ENCODE results near the gene CADM1.

CADM1 gene

GRCh38 chr11:115398333-115399080, 105.7 kb downstream of the CADM1 start:
- DNase-seq (ENCODE audit: low read depth) = no peak

GRCh38 chr11:115396533-115396932, 107.7 kb downstream of the CADM1 start:
- DNase-seq (ENCODE audit: low read depth) = no peak

GRCh38 chr11:115393950-115394349, 110.3 kb downstream of the CADM1 start:
- DNase-seq (ENCODE audit: low read depth) = no peak

- no peak for DNase-seq (ENCODE audit: low read depth)
Measured at GRCh38 chr11:115391598-115391997, 112.6 kb downstream of the CADM1 start.

GRCh38 chr11:115391160-115391559, 113.1 kb downstream of the CADM1 start:
- no peak for DNase-seq (ENCODE audit: low read depth)

- no peak for DNase-seq (ENCODE audit: low read depth)
Measured at GRCh38 chr11:115390441-115390840, 113.8 kb downstream of the CADM1 start.

- no peak for DNase-seq (ENCODE audit: low read depth)
Measured at GRCh38 chr11:115389790-115390189, 114.4 kb downstream of the CADM1 start.

GRCh38 chr11:115385226-115385625, 119.0 kb downstream of the CADM1 start:
- DNase-seq (ENCODE audit: low read depth) = no peak

- no peak for DNase-seq (ENCODE audit: low read depth)
Measured at GRCh38 chr11:115384236-115384635, 120.0 kb downstream of the CADM1 start.

GRCh38 chr11:115383431-115383830, 120.8 kb downstream of the CADM1 start:
- no peak for DNase-seq (ENCODE audit: low read depth)

GRCh38 chr11:115379528-115379927, 124.7 kb downstream of the CADM1 start:
- no peak for DNase-seq (ENCODE audit: low read depth)

GRCh38 chr11:115378557-115378956, 125.7 kb downstream of the CADM1 start:
- DNase-seq (ENCODE audit: low read depth) = no peak

GRCh38 chr11:115377882-115378296, 126.3 kb downstream of the CADM1 start:
- DNase-seq (ENCODE audit: low read depth) = no peak

GRCh38 chr11:115368616-115369015, 135.6 kb downstream of the CADM1 start:
- no peak for DNase-seq (ENCODE audit: low read depth)

GRCh38 chr11:115366826-115367225, 137.4 kb downstream of the CADM1 start:
- no peak for DNase-seq (ENCODE audit: low read depth)

- no peak for DNase-seq (ENCODE audit: low read depth)
Measured at GRCh38 chr11:115365907-115366306, 138.3 kb downstream of the CADM1 start.

GRCh38 chr11:115364896-115365295, 139.3 kb downstream of the CADM1 start:
- DNase-seq (ENCODE audit: low read depth) = no peak

- DNase-seq (ENCODE audit: low read depth) = no peak
Measured at GRCh38 chr11:115363921-115364320, 140.3 kb downstream of the CADM1 start.

GRCh38 chr11:115363426-115363825, 140.8 kb downstream of the CADM1 start:
- no peak for DNase-seq (ENCODE audit: low read depth)

GRCh38 chr11:115362997-115363396, 141.2 kb downstream of the CADM1 start:
- no peak for DNase-seq (ENCODE audit: low read depth)

- DNase-seq (ENCODE audit: low read depth) = no peak
Measured at GRCh38 chr11:115361025-115361424, 143.2 kb downstream of the CADM1 start.

- no peak for DNase-seq (ENCODE audit: low read depth)
Measured at GRCh38 chr11:115360186-115360824, 143.9 kb downstream of the CADM1 start.

GRCh38 chr11:115357066-115357465, 147.1 kb downstream of the CADM1 start:
- DNase-seq (ENCODE audit: low read depth) = no peak

Measured in stimulated activated CD8-positive, alpha-beta memory T cell treated with anti-CD3 and anti-CD28 coated beads, Interleukin-7, amount 100 ng/mL, for 24 hours (primary cell).